Kidney epithelial cell (primary cell): ENCODE results near the gene TMEM129. TPM values are rescaled to one million over a fixed set of nuclear protein-coding genes. Genes with fewer than 3 reads are reported as not detected.

Experiments
- DNase-seq: peaks from one replicate; pipeline ENCODE4 v3.0.0-alpha.2; 2010; ENCODE audit warnings: low read depth
- H3K27me3 ChIP-seq: 2 replicates; pipeline ENCODE4 v1.6.0; 2011; ENCODE audit warnings: low read length; ENCODE audit not compliant: control insufficient read depth, insufficient read depth
- H3K36me3 ChIP-seq: 2 replicates; pipeline ENCODE4 v1.5.1; 2011; ENCODE audit warnings: low read length; ENCODE audit not compliant: control insufficient read depth, insufficient read depth
- H3K4me3 ChIP-seq: 2 replicates; pipeline ENCODE4 v1.5.1; 2011; ENCODE audit warnings: low read depth, mild to moderate bottlenecking, control low read depth, low read length
- total RNA-seq: library from RNA; depleted of rRNA; stranded (reverse); fragments of >200 nt; gene quantifications from 2 replicates; pipeline ENCODE4 v1.2.3, GENCODE V29; 2015
- TF ChIP-seq, protein P1 (sequence below): IDR thresholded peaks from 2 replicates; pipeline ENCODE4 v1.5.1; 2011; ENCODE audit warnings: mild to moderate bottlenecking, moderate library complexity, low read length, control low read depth, inconsistent platforms; ENCODE audit not compliant: insufficient read depth, poor library complexity, severe bottlenecking

The TMEM129 gene
- total RNA-seq, 1 donor from 2014 or later, result 63.5 TPM

DNA sequence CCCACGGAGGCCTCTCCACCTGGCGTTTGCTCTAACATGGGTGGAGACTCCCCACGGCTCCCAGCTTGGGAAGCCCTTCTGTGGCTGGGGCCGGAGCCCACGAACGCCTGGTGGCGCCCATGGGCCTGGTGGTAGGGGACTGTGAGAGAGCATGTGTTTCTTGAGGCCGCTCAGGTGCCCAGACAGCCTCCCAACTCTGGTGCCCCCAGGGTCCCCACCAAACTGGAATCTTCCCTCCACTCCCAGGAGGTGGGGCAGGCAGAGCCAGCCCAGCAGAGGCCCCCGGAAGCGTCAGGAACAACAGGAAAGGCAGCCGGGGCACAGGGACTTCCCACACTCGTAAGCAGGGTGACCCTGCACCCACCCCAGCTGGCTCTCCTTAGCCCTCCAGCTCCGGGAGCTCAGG is 38.7 kb upstream of the TMEM129 start:
- TF ChIP-seq, protein P1, sequence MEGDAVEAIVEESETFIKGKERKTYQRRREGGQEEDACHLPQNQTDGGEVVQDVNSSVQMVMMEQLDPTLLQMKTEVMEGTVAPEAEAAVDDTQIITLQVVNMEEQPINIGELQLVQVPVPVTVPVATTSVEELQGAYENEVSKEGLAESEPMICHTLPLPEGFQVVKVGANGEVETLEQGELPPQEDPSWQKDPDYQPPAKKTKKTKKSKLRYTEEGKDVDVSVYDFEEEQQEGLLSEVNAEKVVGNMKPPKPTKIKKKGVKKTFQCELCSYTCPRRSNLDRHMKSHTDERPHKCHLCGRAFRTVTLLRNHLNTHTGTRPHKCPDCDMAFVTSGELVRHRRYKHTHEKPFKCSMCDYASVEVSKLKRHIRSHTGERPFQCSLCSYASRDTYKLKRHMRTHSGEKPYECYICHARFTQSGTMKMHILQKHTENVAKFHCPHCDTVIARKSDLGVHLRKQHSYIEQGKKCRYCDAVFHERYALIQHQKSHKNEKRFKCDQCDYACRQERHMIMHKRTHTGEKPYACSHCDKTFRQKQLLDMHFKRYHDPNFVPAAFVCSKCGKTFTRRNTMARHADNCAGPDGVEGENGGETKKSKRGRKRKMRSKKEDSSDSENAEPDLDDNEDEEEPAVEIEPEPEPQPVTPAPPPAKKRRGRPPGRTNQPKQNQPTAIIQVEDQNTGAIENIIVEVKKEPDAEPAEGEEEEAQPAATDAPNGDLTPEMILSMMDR, result no peak
- H3K27me3 ChIP-seq, result peaks cover 6% of the 10 kb centered on the region
- H3K4me3 ChIP-seq, result no peak overlapping the region
- H3K36me3 ChIP-seq, result no peaks in the 10 kb centered on the region
- DNase-seq, result no peak

DNA sequence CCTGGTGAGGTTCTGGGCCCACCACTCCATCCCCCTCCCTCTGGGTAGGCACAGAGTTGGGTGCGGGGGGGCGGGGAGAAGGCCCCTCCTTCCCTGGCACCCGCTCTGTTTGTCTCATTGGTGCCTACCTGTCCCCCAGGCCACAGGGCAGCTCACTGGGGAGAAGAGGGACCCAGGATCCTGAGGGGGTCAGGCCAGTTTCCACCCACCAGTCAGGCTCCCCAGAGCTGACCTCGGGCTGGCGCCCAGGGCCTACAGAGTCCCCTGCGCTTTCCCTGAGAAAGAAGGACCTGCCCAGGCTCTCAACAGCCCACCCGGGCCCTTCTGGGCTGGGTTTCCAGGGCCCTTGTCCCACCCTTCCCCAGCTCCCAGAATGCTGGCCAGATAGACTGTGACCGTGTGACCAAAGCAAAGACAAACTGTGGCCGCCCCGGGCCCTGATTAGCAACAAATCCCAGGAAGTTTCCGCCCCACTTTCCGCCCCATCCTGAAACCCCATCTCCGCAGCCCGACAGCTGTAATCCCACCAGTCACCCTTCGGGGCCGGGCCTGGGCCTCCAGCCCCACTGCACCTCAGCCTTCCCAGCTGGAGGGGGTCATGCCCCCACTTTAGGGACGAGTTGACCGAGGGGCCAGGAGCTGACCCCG is 38.2 kb upstream of the TMEM129 start:
- TF ChIP-seq, protein P1, result no peak
- Histone ChIP-seq H3K36me3 (no peaks in the 10 kb centered on the region), H3K27me3 (peaks cover 6% of the 10 kb centered on the region), H3K4me3 (no peak overlapping the region)
- no peak for DNase-seq

DNA sequence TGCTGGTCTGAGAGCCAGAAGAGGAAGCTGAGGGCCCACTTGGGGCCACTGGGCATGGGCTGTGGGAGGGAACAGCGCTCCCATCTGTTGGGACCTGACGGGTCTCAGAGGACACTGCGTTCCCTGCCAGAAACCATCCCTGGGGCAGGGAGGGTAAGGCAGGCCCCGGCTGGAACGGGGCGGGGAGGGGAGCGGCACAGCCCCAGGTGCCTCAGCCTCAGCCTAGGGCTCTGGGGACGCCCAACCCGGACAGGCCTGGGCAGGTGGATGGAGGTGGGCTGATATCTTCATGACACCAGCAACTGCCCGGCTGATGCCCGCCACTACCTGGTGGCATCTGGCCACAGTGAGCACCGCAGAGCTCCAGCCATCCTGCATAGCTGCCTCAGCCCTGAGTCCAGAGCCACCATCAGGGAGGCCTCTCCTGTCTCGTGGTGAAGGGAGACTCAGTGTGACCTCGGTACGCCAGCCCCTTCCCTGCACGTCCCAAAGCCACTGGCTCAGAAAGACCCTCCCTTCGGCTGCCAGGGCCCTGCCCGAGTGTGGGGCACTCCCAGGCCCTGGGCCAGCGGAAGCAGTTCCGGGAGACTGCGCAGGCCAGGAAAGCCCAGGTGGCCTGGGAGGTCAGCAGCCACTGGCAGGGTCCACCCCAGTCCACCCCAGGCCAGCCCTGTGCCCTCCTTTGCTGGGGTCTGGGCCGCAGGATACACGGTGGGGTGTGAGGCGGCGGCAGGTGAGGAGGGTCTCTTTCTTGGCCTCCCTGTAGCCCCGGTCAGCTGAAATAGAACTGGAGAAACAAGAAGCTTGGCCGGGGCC is 37.4 kb upstream of the TMEM129 start:
- TF ChIP-seq, protein P1, result no peak
- no peak overlapping the region for H3K4me3 ChIP-seq
- DNase-seq, result no peak

DNA sequence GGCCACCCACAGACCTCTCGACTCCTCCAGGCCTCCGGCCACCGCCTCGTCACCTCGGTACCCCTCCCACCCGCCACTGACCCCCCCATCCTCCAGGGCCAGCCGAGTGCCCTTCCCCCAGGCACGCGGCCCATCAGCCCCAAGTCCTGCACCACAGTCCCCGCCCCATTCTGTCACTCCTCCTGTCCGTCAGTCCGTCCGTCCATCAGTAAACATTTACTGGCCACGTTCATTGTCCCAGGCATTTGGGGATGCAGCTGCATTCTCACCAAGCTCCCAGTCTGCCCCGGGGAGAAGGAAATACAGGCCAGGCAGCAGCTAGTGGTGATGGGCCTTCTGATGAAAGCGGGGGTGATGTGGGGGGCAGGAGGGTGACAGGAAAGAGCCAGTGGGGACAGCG is 36.7 kb upstream of the TMEM129 start:
- DNase-seq, result no peak
- H3K36me3 ChIP-seq, result no peaks in the 10 kb centered on the region
- H3K4me3 ChIP-seq, result no peak overlapping the region
- TF ChIP-seq, protein P1, result no peak
- peaks cover 4% of the 10 kb centered on the region for H3K27me3 ChIP-seq

More for the DNA sequence above, 37.4 kb upstream of the TMEM129 start:
- Histone ChIP-seq H3K27me3 (peaks cover 6% of the 10 kb centered on the region), H3K36me3 (no peaks in the 10 kb centered on the region)

DNA sequence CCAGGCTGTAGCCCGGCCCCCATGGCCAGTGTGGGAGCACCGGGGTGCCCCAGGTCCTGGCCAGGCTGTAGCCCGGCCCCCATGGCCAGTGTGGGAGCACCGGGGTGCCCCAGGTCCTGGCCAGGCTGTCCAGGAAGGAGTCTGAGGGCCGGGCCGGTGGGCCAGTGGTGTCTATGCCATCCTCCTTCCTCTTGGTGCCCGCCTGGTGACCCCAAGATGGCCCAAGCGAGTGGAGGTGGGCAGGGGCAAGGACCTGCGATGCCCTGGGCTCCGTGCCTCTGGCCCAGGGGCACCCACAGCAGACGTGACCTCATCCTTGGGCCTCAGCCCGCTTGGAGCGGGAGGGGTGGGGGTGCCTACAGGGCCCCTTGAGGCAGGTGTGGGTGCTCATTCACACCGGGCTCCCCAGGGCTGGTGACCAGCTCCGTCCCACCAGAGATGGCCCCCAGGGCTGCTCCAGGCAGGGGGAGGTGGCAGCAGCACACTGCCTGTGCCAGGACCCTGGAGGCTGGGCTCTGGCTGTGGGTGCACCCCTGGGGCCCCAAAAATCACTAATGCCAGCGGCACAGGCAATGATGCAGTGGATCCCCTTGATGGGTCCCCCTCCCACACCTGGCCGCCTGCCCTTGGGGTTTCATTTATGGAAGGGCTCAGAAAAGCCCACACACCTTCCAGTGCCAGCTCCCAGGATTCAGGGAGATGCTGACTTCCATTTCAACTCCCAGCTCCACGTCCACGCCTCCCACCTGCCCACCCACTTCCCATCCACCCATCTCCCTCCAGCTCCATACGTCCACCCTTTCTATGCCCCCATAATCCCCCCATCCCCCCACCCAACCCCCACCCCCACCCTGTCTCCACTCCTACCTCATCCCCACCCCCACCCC is 36.0 kb upstream of the TMEM129 start:
- H3K4me3 ChIP-seq, result no peak overlapping the region
- DNase-seq, result no peak
- peaks cover 4% of the 10 kb centered on the region for H3K27me3 ChIP-seq
- no peaks in the 10 kb centered on the region for H3K36me3 ChIP-seq
- TF ChIP-seq, protein P1, result no peak
